SJSA1 (cell line): Measurements from ENCODE around the gene ZNF470. TPM values are rescaled to one million over a fixed set of nuclear protein-coding genes. Genes with fewer than 3 reads are reported as not detected.

Source experiments
- DNase-seq, 2 experiments: peaks; one replicate each; pipeline ENCODE4 v3.0.0-alpha.2; 2015 to 2020; ENCODE audit warnings: low spot score in 2 of 2, low read depth in 1 of 2
- H3K27ac ChIP-seq: fragments of 250-450 bp; sonication (Bioruptor Pico); 2 replicates; pipeline ENCODE4 v1.5.1; 2020; ENCODE audit warnings: mild to moderate bottlenecking, moderate library complexity
- H3K27me3 ChIP-seq: fragments of 250-450 bp; sonication (Bioruptor Pico); replicated peaks from 2 replicates; pipeline ENCODE4 v1.5.1; 2020; ENCODE audit warnings: mild to moderate bottlenecking, moderate library complexity
- H3K36me3 ChIP-seq: fragments of 250-450 bp; sonication (Bioruptor Pico); 2 replicates; pipeline ENCODE4 v1.5.1; 2020; ENCODE audit warnings: mild to moderate bottlenecking
- H3K4me1 ChIP-seq: fragments of 250-450 bp; sonication (Bioruptor Pico); replicated peaks from 2 replicates; pipeline ENCODE4 v1.6.1; 2021; ENCODE audit warnings: mild to moderate bottlenecking
- H3K4me3 ChIP-seq: fragments of 250-450 bp; sonication (Bioruptor Pico); 2 replicates; pipeline ENCODE4 v1.5.1; 2020; ENCODE audit warnings: mild to moderate bottlenecking
- H3K9me3 ChIP-seq: fragments of 250-450 bp; sonication (Bioruptor Pico); replicated peaks from 2 replicates; pipeline ENCODE4 v1.5.1; 2020; ENCODE audit warnings: mild to moderate bottlenecking
- total RNA-seq: library from RNA; depleted of rRNA; stranded (reverse); fragments of >200 nt; shearing (Covaris generic); gene quantifications from 2 replicates; pipeline ENCODE4 v1.2.3, GENCODE V29; 2014; rRNA removed

Gene ZNF470
- total RNA-seq, 1 experiment from 2014 or later: 2.3 TPM

DNA sequence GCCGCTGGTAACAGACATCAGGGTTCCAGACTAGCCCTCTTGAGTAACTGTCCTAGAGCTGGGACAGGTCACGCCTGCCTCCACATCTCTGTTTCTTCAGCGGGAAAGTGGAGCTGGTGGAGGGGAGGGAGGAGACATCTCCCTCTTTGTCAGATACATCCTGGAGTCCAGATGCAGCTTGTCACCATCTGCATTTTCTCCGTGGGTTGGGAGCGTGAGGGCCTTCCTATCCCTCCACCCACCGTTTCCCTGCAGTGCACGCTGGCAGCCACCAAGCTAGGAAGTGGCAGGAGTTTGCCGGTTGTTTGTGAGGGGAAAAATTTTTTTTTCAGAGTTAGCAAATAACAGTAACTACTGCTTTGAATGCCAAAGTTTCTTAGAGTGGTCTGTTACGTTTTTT lies 55.7 kb downstream of the ZNF470 start:
- no peak for DNase-seq
- Histone ChIP-seq H3K36me3 (peaks cover 30% of the 10 kb centered on the region), H3K9me3 (peaks cover 20% of the 10 kb centered on the region), H3K4me1 (no peaks in the 10 kb centered on the region), H3K4me3 (no peak overlapping the region), H3K27ac (no peak overlapping the region), H3K27me3 (no peaks in the 10 kb centered on the region)

DNA sequence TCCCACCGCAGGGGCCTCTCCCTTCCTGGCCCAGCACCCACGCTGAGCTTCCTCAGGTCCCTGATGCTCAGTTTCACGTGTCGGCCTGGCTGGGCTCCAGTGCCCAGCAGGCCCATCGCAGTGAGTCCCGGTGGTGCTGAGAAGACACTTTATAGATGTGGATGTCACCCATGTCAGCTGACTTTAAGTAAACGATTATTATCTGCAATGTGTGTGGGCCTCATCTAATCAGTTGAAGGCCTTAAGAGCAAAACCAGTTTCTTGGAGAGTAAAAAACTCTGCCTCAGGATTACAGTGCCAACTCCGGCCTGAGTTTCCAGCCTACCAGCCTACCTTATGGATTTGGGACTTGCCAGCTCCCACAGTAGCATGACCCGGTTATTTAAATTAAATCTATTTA lies 58.4 kb downstream of the ZNF470 start:
- H3K9me3 ChIP-seq: peaks cover 14% of the 10 kb centered on the region
- H3K4me1 ChIP-seq: no peaks in the 10 kb centered on the region
- H3K36me3 ChIP-seq: peaks cover 30% of the 10 kb centered on the region
- H3K27me3 ChIP-seq: no peaks in the 10 kb centered on the region
- no peak overlapping the region for H3K27ac ChIP-seq
- H3K4me3 ChIP-seq: no peak overlapping the region
- no peak for DNase-seq

DNA sequence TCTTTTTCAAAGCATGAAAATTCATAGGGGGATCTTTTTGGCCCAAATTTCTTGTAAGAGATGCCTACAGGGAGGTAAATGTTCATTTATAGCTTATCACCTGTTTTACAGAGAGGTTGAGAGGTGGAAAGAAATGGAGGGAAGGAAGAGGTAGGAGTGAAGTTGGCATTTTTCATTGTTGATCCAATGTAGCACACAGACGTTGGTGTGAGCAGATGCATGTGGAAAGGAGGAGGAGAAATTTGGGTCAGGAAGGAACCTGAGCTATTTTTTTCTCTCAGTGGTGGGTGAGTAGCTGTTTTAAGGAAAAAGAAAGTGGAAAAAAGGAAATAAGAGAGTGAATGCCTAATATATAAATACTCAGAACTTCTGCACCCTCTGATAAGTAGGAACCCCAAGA lies 65.8 kb downstream of the ZNF470 start:
- no peak for DNase-seq
- H3K9me3 ChIP-seq: peaks cover 21% of the 10 kb centered on the region
- no peaks in the 10 kb centered on the region for H3K4me1 ChIP-seq
- H3K27me3 ChIP-seq: no peaks in the 10 kb centered on the region
- no peak overlapping the region for H3K27ac ChIP-seq
- H3K36me3 ChIP-seq: no peaks in the 10 kb centered on the region
- H3K4me3 ChIP-seq: no peak overlapping the region

DNA sequence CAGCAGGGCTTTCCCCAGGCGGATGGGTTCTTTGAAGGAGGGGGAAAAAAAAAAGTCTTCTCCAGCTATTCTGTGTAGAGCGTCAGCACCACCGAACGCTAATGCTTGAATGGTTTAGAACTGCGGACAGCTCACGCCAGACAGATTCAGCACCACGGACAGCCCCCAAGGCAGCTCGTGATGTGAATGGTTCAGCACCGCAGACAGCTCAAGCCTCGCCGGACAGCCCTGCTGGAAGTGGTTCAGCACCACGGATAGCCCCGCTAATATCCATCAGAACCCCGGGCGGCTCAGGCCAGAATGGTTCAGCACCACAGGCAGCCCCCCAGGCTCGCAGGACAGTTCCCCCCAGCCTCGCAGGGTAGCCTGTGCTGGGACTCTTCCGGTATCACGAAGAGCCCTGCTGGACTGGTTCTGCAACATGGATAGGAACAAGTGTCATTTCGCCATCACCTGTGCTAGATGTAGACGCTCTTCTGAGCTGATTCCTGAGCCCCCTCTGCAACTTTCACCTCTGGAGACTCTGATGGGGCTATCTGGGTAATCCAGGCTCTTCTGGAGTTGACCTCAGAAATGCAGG lies 70.8 kb downstream of the ZNF470 start:
- no peaks in the 10 kb centered on the region for H3K4me1 ChIP-seq
- no peak overlapping the region for H3K4me3 ChIP-seq
- DNase-seq: no peak
- H3K27me3 ChIP-seq: no peaks in the 10 kb centered on the region
- peaks cover 26% of the 10 kb centered on the region for H3K9me3 ChIP-seq
- no peaks in the 10 kb centered on the region for H3K36me3 ChIP-seq
- H3K27ac ChIP-seq: no peak overlapping the region

Other genes with a start within 250 kb of the ZNF470 start
- 0.87 TPM in 1 of 2 replicates, not detected in the other for gene ZNF582, start 173.9 kb upstream of the ZNF470 start, total RNA-seq
- gene ZNF583, start 163.1 kb upstream of the ZNF470 start, total RNA-seq: 1.9 and 14.0 TPM in 2 replicates
- gene ZNF667, start 90.1 kb upstream of the ZNF470 start, total RNA-seq: not detected in 2 replicates
- 0.03 TPM in 1 of 2 replicates, not detected in the other for gene ZNF471, start 59.6 kb upstream of the ZNF470 start, total RNA-seq
- 1.4 and 28.1 TPM in 2 replicates for gene ZFP28, start 28.5 kb upstream of the ZNF470 start, total RNA-seq
- 4.4 and 7.4 TPM in 2 replicates for gene ZNF71, start 27.8 kb downstream of the ZNF470 start, total RNA-seq
- 0.45 TPM in 1 of 2 replicates, not detected in the other for gene SMIM17, start 75.7 kb downstream of the ZNF470 start, total RNA-seq
- gene ZNF835, start 104.3 kb downstream of the ZNF470 start, total RNA-seq: not detected in 2 replicates